ENCODE data around the gene ZNF638.
"Not testable (repeated sequence)": the region's sequence is repeated elsewhere in the genome, so short reads cannot be mapped to it uniquely, and the experiment has no call there.

ZNF638 gene

GRCh38 chr2:71385012-71385411, 53.4 kb downstream of the ZNF638 start:
- DNase-seq (ENCODE audit: extremely low spot score, insufficient read length, low read depth): no peak
- FAIRE-seq: no peak

DNA sequence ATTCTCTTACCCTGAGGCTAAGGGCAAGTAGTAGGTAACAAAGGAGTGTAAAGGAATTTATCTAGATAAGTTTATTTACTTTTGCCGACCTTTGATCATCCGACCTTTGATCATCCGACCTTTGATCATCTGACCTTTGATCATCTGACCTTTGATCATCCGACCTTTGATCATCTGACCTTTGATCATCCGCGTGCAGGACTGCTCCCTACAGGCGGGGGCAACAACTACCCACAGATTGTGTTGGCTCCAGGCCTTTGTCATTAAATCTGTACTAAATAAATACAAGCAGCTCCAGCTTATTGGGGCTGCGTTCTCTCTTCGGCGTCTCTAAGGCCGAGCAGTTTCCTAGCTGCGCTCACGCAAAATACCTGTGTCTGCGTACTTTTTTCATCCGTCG, 56.6 kb downstream of the ZNF638 start:
- FAIRE-seq (no peak), DNase-seq (ENCODE audit: extremely low spot score, insufficient read length, low read depth) (no peak)

DNA sequence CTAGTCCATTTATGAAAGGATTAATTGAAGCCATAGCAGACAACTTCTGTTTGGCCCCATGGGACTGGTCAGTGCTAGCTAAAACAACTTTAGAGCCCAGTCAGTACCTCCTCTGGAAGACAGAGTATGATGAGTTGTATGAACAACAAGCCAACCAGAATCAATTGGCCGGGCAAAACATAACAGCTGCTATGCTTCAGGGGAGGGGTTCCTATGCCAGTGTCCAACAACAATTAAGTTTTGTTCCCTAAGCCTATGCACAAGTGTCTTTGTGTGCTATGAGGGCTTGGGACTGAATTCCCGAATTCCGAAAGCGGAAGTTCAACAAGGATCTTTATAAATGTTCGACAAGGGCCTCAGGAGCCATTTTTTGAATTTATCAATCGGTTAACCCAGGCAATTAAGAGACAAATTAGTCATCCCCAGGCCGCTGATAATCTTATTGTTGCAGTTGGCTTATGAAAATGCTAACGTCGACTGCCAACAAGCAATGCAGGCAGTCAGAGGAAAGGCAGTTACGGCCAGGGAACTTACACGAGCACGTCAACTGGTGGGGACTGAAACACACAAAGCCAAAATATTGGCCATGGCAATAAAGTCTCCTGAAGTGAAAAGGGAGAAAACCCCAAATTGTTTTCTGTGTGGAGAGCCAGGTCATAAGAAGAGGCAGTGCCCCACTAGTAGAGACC, 57.9 kb downstream of the ZNF638 start:
- no peak for FAIRE-seq
- no peak for DNase-seq (ENCODE audit: extremely low spot score, insufficient read length, low read depth)

DNA sequence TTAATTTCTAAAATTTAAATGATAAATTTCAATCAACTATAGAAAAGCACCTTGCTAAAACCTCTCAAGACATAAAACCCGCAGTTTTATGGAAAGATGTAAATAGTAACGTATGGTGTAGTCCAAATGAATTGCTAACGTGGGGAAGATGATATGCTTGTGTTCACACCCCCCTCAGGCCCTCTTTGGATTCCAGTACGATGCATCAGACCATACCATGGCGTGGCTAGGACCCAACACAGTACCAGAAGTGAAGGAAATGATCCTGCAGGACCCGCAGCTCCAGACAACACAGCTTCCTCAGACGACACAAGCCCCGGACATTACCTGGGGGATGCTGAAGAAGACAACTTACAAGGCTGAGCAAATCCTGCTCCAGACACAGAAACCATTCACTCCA, 61.6 kb downstream of the ZNF638 start:
- FAIRE-seq (no peak), DNase-seq (ENCODE audit: extremely low spot score, insufficient read length, low read depth) (no peak)

GRCh38 chr2:71395471-71395870, 63.9 kb downstream of the ZNF638 start:
- FAIRE-seq: no peak
- DNase-seq (ENCODE audit: extremely low spot score, insufficient read length, low read depth): no peak

DNA sequence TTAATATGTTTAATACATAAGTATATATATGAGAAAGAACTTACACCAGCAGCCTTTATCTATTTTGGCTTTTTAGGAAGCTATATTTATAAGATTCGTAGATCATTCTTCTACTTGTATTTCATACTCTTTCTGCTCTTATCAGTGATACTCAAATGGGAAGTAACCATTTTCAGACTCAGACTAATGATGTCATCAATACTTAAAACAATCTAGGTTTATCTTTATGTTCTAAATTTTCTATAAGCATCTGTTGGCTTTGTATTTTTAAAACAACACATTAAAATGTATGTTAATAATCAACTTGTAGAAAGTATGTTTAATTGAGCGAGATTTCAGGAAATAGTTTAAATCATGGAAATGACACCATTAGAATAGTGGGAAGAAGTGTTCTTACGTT, 70.8 kb downstream of the ZNF638 start:
- no peak for FAIRE-seq

GRCh38 chr2:71409611-71410010, 78.0 kb downstream of the ZNF638 start:
- no peak for DNase-seq (ENCODE audit: extremely low spot score, insufficient read length, low read depth)
- FAIRE-seq: no peak

More for the DNA sequence above, 70.8 kb downstream of the ZNF638 start:
- no peak for DNase-seq (ENCODE audit: extremely low spot score, insufficient read length, low read depth)

DNA sequence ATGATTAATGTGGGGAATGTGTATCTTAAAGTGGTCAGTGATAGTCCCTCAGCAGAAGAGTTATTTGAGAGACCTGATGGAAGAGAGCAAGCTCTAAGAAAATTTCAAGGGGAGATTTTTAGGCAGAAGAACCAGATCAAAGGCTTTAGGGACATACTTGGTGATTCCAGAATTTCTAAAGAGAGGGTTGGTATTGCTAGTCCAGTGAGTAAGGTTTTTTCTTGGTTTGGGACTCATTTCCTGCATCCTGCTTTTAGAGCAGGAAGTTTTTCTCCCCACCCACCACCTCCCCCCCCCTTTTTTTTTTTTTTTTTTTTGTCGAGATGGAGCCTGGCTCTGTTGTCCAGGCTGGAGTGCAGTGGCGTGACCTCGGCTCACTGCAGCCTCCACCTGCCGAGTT, 79.1 kb downstream of the ZNF638 start:
- no peak for FAIRE-seq
- no peak for DNase-seq (ENCODE audit: extremely low spot score, insufficient read length, low read depth)

DNA sequence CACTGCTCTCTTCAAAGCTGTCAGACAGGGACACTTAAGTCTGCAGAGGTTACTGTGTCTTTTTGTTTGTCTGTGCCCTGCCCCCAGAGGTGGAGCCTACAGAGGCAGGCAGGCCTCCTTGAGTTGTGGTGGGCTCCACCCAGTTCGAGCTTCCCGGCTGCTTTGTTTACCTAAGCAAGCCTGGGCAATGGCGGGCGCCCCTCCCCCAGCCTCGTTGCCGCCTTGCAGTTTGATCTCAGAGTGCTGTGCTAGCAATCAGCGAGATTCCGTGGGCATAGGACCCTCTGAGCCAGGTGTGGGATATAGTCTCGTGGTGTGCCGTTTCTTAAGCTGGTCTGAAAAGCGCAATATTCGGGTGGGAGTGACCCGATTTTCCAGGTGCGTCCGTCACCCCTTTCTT, 85.3 kb downstream of the ZNF638 start:
- not testable (repeated sequence) for DNase-seq (ENCODE audit: extremely low spot score, insufficient read length, low read depth); FAIRE-seq

GRCh38 chr2:71417300-71418202, 86.0 kb downstream of the ZNF638 start:
- DNase-seq (ENCODE audit: extremely low spot score, insufficient read length, low read depth): no peak
- FAIRE-seq: no peak

DNA sequence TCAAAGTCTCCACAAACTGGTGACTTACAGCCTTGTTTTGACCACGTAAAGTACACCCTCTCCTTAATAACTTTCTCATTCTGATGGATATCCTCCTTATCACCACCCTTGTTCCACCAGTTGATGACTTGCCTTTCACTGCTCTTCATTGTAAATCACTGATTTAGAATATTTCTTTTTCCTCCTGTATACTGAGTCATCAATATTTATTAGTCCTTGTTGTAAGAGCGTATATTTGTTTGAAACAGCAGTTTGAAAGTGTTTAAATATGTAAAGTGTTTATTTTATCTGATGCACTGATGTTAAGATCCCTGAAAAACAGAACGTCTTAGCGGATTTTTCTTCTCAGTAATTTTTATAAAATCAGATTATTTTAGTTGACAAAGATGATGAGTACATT, 87.6 kb downstream of the ZNF638 start:
- no peak for FAIRE-seq
- no peak for DNase-seq (ENCODE audit: extremely low spot score, insufficient read length, low read depth)

DNA sequence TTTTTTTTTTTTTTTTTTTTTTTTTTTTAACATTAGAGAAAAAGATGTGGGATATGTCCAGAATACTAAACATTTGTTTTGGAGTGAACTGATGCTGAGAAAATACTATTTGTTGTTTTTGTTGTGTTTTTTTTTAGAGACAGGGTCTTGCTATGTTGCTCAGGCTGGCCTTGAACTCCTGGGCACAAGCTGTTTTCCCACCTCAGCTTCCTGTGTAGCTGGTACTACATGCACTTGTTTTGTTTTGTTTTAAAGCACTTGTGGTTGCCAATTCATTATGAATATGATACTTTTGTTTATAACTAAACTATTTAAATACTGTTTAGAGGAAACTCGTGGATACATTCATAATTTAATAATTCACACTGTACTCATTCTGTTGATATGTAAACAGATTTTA, 88.4 kb downstream of the ZNF638 start:
- FAIRE-seq: no peak
- DNase-seq (ENCODE audit: extremely low spot score, insufficient read length, low read depth): no peak

DNA sequence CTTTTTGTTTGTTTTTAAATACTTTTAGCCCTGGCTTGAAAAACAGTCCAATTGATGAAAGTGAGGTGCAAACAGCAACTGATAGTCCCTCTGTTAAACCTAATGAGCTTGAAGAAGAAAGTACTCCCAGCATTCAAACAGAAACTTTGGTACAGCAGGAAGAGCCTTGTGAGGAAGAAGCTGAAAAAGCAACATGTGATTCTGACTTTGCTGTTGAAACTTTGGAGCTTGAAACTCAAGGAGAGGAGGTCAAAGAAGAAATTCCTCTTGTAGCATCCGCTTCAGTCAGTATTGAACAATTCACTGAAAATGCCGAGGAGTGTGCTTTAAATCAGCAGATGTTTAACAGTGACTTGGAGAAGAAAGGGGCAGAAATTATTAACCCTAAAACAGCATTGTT, 91.2 kb downstream of the ZNF638 start:
- DNase-seq (ENCODE audit: extremely low spot score, insufficient read length, low read depth): no peak
- FAIRE-seq: no peak

DNA sequence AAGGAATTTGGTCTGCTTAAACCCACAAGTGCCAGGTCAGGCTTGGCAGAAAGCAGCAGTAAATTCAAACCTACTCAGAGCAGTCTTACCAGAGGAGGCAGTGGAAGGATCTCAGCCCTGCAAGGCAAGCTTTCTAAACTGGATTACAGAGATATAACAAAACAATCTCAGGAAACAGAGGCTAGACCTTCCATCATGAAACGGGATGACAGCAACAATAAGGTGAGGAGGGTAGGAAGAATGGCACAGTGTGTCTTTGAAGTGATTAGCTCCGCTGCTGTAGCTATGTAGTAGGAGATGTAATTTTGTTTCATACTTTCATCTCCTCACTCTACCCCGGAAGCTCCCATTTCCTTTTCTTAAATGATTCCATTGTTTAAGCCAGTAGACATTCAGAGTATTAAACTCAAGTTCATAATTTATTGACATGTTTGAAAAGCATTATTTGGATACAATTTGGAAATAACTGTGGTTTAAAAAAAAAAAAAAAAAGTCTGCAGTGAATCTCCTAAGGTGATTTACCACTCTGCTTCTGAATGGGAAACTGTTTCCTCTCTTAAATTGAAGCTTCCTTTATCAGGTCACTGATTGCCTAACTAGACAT, 92.3 kb downstream of the ZNF638 start:
- no peak for FAIRE-seq

DNA sequence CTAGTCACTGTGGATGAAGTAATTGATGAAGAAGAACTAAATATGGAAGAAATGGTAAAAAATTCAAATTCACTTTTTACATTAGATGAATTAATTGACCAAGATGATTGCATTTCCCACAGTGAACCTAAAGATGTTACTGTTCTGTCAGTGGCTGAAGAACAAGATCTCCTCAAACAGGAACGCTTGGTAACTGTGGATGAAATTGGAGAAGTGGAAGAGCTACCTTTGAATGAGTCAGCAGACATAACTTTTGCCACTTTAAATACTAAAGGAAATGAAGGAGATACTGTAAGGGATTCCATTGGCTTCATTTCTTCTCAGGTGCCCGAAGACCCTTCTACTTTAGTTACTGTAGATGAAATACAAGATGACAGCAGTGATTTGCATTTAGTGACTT, 95.1 kb downstream of the ZNF638 start:
- DNase-seq (ENCODE audit: extremely low spot score, insufficient read length, low read depth): no peak
- FAIRE-seq: no peak

More for the DNA sequence above, 92.3 kb downstream of the ZNF638 start:
- no peak for DNase-seq (ENCODE audit: extremely low spot score, insufficient read length, low read depth)

DNA sequence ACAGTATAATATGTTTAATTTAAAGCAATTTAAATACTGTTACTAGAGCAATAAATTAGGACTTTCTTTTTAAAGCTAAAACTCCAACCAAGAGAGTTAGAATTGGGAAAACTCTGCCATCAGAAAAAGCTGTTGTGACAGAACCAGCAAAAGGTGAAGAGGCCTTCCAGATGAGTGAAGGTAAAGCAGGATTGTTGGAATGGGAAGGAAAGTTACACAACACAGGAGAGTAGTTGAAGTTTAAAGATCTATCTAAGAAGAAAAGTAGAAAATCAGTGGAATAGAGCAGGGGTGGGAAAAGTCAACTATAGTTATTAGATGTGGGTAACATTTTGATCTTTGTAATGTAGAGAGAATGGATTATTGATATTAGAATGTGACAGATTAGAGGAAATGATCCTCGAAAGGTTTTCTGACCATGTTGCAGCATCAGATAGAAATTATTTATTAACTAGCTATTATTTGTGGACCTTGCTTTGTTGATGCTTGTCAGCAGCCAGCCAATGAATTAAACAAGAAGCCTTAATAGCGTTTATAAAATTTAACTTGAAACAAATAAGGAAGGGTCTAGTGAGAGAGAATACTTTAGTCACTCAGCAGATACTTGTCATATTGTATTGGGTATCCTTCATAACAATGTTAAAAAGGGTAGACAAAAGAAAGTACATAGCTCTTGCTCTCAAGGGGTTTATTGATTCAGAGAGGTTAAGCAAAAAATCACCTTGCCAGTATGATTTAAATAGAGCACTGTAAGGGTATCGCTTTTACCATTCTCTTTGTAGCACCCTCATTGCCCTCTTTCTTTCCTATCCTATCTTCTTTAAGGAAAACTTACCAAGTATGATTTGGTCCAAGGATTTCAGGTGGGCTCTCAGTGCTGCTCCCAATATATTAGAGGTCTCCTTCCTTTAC, 97.1 kb downstream of the ZNF638 start:
- FAIRE-seq (no peak), DNase-seq (ENCODE audit: extremely low spot score, insufficient read length, low read depth) (no peak)

DNA sequence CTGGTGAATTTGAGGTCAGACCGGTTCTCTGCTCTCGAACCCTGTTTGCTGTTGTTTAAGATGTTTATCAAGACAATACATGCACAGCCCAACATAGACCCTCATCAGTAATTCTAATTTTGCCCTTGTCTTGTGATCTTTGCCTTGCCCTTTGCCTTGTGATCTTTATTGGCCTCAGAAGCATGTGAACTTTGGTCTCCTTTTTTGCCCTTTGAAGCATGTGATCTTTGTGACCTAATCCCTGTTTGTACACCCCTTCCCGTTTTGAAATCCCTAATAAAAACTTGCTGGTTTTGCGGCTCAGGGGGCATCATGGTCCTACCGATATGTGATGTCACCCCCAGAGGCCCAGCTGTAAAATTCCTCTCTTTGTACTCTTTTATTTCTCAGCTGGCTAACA, 113.6 kb downstream of the ZNF638 start:
- DNase-seq (ENCODE audit: extremely low spot score, insufficient read length, low read depth); FAIRE-seq: not testable (repeated sequence)

- no peak for FAIRE-seq
- DNase-seq (ENCODE audit: extremely low spot score, insufficient read length, low read depth): no peak
Observed at GRCh38 chr2:71446505-71446904, 114.9 kb downstream of the ZNF638 start.

DNA sequence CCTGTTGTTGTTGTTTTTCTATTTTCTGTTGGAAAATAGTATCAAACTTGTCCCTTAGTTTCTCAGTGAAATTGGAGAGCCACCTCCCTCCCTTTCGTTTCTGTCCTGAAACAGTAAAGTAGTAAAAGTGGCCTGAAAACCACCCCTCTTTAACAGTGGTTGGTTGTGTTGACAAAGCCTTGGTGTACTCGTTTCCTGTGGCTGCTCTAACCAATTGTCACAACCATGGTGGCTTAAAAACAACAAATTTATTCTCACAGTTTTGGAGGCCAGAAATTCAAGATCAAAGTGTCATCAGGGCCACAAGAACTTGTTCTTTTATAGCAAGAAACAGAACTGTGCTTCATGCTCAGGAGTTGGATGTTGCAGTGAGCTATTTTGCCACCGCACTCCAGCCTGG, 117.8 kb downstream of the ZNF638 start:
- DNase-seq (ENCODE audit: extremely low spot score, insufficient read length, low read depth) (no peak), FAIRE-seq (no peak)

DNA sequence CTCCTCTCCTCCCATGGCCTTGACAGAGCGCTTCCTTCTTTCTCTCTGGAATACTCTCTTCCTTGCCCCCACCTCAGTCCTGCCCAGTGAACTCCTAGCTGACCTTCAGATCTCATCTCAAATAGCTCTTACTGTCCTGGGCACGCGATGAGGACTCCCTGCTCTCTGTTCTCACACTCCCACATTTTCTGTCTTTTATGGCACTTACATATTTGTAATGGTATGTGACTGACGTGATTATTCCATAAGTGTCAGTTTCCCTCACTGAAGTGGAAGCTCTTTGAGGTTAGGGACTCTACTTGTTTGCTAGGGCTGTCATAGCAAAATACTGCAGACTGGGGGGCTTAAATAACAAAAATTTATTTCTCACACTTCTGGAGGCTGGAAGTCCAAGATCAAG, 120.1 kb downstream of the ZNF638 start:
- DNase-seq (ENCODE audit: extremely low spot score, insufficient read length, low read depth): no peak
- FAIRE-seq: no peak
